Cardiac fibroblast (primary cell): ENCODE measurements around the gene WDR62.
A peak's percentile ranks its signal among the peaks of the same experiment; 100 is the strongest.

Source experiments
- DNase-seq, 2 donors: peaks; one replicate each; pipeline versions ENCODE4 v3.0.0 to v3.0.0-alpha.2; 2010; ENCODE audit warnings: low read depth in 2 of 2
- H3K4me3 ChIP-seq, 2 donors: replicated peaks in 1 of 2; 1 replicate in 1 of 2; 2 replicates in 1 of 2; pipeline ENCODE4 v1.5.1; 2011; ENCODE audit warnings: low read depth in 2 of 2, low read length in 2 of 2, mild to moderate bottlenecking in 2 of 2, moderate library complexity in 1 of 2
- CTCF ChIP-seq: IDR thresholded peaks from one replicate; pipeline ENCODE4 v1.5.1; 2011; ENCODE audit warnings: low read depth, mild to moderate bottlenecking, low read length, inconsistent platforms

The WDR62 gene

GRCh38 chr19:36092566-36092965, 37.9 kb downstream of the WDR62 start:
- no peak for DNase-seq
- TF ChIP-seq CTCF = no peak

GRCh38 chr19:36093146-36093662, 38.5 kb downstream of the WDR62 start:
- DNase-seq = no peak
- H3K4me3 ChIP-seq = no peak overlapping the region
- no peak for TF ChIP-seq CTCF

More at GRCh38 chr19:36092566-36092965, 37.9 kb downstream of the WDR62 start:
- no peak overlapping the region for H3K4me3 ChIP-seq

GRCh38 chr19:36093687-36094086, 39.0 kb downstream of the WDR62 start:
- no peak for TF ChIP-seq CTCF
- DNase-seq = peak in 1 of 2 donors; percentile 26
- no peak overlapping the region for H3K4me3 ChIP-seq

GRCh38 chr19:36097036-36097435, 42.3 kb downstream of the WDR62 start:
- DNase-seq = peak in 1 of 2 donors; percentile 28
- no peak overlapping the region for H3K4me3 ChIP-seq
- no peak for TF ChIP-seq CTCF

GRCh38 chr19:36099166-36099785, 44.6 kb downstream of the WDR62 start:
- no peak for DNase-seq
- no peak overlapping the region for H3K4me3 ChIP-seq

GRCh38 chr19:36100476-36100875, 45.8 kb downstream of the WDR62 start:
- DNase-seq = no peak
- no peak overlapping the region for H3K4me3 ChIP-seq
- TF ChIP-seq CTCF = no peak

More at GRCh38 chr19:36099166-36099785, 44.6 kb downstream of the WDR62 start:
- no peak for TF ChIP-seq CTCF
